Right lobe of liver (tissue), 6 donors: Measurements from ENCODE around the gene KCTD20. TPM values are rescaled to one million over a fixed set of nuclear protein-coding genes. Genes with fewer than 3 reads are reported as not detected.
A peak's percentile ranks its signal among the peaks of the same experiment; 100 is the strongest.

Source experiments
- ATAC-seq, 4 donors: fragments of 200-7000 bp; cut with Tn5 transposase; one replicate each; pipeline ENCODE4 v1.9.1; 2020; ENCODE audit warnings: mild to moderate bottlenecking in 4 of 4, moderate library complexity in 4 of 4
- DNase-seq, 3 donors: peaks; one replicate each; pipeline ENCODE4 v3.0.0-alpha.2; 2020
- H3K27ac ChIP-seq, 3 donors: fragments of 200-600 bp; one replicate each; pipeline ENCODE4 v1.8.0; 2022
- H3K27me3 ChIP-seq, 2 donors: fragments of 200-600 bp; one replicate each; pipeline ENCODE4 v1.8.0; 2022
- H3K36me3 ChIP-seq, 4 donors: fragments of 200-600 bp; sonication (generic) in 1 of 4; one replicate each; pipeline versions ENCODE4 v1.5.1 to v1.8.0; 2017 to 2022; ENCODE audit warnings: control low read depth in 1 of 4
- H3K4me1 ChIP-seq, 4 donors: fragments of 200-600 bp; sonication (generic) in 1 of 4; one replicate each; pipeline versions ENCODE4 v1.5.1 to v1.8.0; 2017 to 2022; ENCODE audit warnings: control low read depth in 1 of 4
- H3K4me3 ChIP-seq, 3 donors: fragments of 200-600 bp; one replicate each; pipeline ENCODE4 v1.8.0; 2022
- H3K9me3 ChIP-seq, 4 donors: fragments of 200-600 bp; sonication (generic) in 1 of 4; one replicate each; pipeline versions ENCODE4 v1.5.1 to v1.8.0; 2017 to 2022; ENCODE audit warnings: control low read depth in 1 of 4
- CTCF ChIP-seq, 4 donors: fragments of 200-600 bp in 3 of 4; fragments of 450-650 bp in 1 of 4; IDR thresholded peaks; one replicate each; pipeline versions ENCODE4 v1.5.1 to v1.8.0; 2016 to 2022; ENCODE audit warnings: antibody characterized with exemption in 4 of 4, mild to moderate bottlenecking in 2 of 4
- POLR2A ChIP-seq: fragments of 450-650 bp; IDR thresholded peaks from one replicate; pipeline ENCODE4 v1.6.1; 2017; ENCODE audit warnings: antibody characterized with exemption, mild to moderate bottlenecking
- WGBS: methylation state at CpG from one replicate; pipeline ENCODE4 v1.1.6; 2018; ENCODE audit warnings: low coverage, low lambda C conversion rate; ENCODE audit not compliant: insufficient coverage; ENCODE audit errors: missing lambda C conversion rate; 5-methylcytosine and 5-hydroxymethylcytosine counted together
- intact Hi-C, 2 donors: fragments of 100-400 bp; cut with DNase I; formaldehyde crosslinking; loops; one replicate each; pipeline versions ENCODE4 v1.11.2 to v1.14.1; 2022
- total RNA-seq, 6 experiments: library from RNA; depleted of rRNA in 2 of 6; stranded (reverse); fragments of >200 nt in 2 of 6; fragmentation: NEBNext Ultra II Directional in 3 of 6; extraction: Animal tissue kit (Norgen Biotek cat#: 25700) in 3 of 6; gene quantifications; one replicate each; pipeline versions ENCODE4 v1.1.0 to v1.2.4, GENCODE V29; 2016 to 2023
- donor health status: DM: no; HTN: yes; CAD: no.
- donor health status: DM: no; HTN: no; CAD: no.
- donor health status: DM: no; HTN: no; CAD: no.
- donor health status: DM: no; HTN: yes; CAD: no.
- donor health status: DM: no; HTN: yes; CAD: no.

The KCTD20 gene
- total RNA-seq, 6 experiments from 2014 or later: 24.8 to 48.8 (median 33.5) TPM

- 98% methylated on average over 4 of the region's 4 CpGs for WGBS
- no peak for TF ChIP-seq CTCF (IDR thresholded peaks at IDR 0.05)
- no peak for TF ChIP-seq POLR2A
- ATAC-seq: no peak
- DNase-seq: no peak
- no peaks in the 10 kb centered on the region for H3K9me3 ChIP-seq
- H3K4me1 ChIP-seq: peaks cover 0 to 13% (median 0%) of the 10 kb centered on the region in 4 donors
- H3K4me3 ChIP-seq: no peak overlapping the region
- no peak overlapping the region for H3K27ac ChIP-seq
- H3K36me3 ChIP-seq: no peaks in the 10 kb centered on the region
- no peaks in the 10 kb centered on the region for H3K27me3 ChIP-seq
- intact Hi-C loops: no loop called here
Measured at GRCh38 chr6:36413489-36414480, 29.0 kb upstream of the KCTD20 start.

GRCh38 chr6:36414481-36414880 is 28.3 kb upstream of the KCTD20 start:
- H3K9me3 ChIP-seq: no peaks in the 10 kb centered on the region
- no peak overlapping the region for H3K4me3 ChIP-seq
- DNase-seq: no peak
- peaks cover 0 to 13% (median 0%) of the 10 kb centered on the region in 4 donors for H3K4me1 ChIP-seq
- ATAC-seq: peak in 1 of 4 donors; percentile 57
- no peak overlapping the region for H3K27ac ChIP-seq
- H3K36me3 ChIP-seq: no peaks in the 10 kb centered on the region
- H3K27me3 ChIP-seq: no peaks in the 10 kb centered on the region
- TF ChIP-seq POLR2A: no peak
- TF ChIP-seq CTCF (IDR thresholded peaks at IDR 0.05): no peak
- WGBS: 13% methylated on average over 1 of the region's 1 CpG
- intact Hi-C loops: no loop called here

DNA sequence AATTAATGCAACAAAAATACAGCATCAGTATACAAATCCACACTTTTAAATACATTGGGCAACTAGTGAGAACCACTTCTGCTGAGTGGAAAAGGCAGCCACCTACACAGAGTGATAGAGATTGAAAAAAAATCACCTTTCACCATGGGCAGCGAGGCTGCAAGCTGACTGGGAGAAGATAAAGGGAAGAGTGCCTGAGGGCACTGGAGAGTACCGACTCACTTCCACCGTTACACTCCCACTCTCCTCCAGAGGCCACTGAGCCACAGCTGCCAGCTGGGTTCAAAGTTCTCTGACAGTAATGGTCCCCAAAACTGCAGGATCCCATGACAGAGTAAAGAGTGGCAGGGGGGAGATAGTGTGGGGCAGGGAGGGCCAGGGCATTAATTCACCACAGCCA is 24.2 kb upstream of the KCTD20 start:
- intact Hi-C loops: no loop called here
- no peak overlapping the region for H3K4me3 ChIP-seq
- WGBS: 100% methylated on average over 1 of the region's 3 CpGs

DNA sequence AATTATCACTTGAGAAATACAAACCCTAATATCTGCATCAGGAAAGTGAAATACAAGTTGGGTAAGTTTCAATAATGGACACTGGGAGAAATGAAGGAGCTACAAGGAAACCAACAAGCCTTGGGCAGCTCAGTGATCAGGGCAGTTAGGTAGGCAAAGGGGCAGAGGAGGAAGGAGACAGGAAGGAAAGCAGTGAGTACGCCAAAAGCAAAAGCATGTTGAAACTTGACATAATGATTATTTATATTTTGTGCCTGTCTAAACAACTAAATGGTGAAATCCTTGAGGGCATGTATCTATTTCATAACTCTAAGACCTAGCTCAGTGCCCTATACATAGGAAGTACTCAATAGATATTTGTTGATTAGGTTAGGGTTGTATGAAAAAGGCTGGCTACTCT is 23.5 kb upstream of the KCTD20 start:
- no peak for TF ChIP-seq POLR2A
- no peak for TF ChIP-seq CTCF (IDR thresholded peaks at IDR 0.05)
- Histone ChIP-seq H3K4me1 (peaks cover 0 to 16% (median 3%) of the 10 kb centered on the region in 4 donors), H3K9me3 (no peaks in the 10 kb centered on the region), H3K4me3 (no peak overlapping the region), H3K27ac (no peak overlapping the region), H3K36me3 (no peaks in the 10 kb centered on the region), H3K27me3 (no peaks in the 10 kb centered on the region)
- intact Hi-C loops: no loop called here
- 30% methylated on average over 1 of the region's 1 CpG for WGBS
- ATAC-seq: no peak
- DNase-seq: no peak

More for the DNA sequence above, 24.2 kb upstream of the KCTD20 start:
- Histone ChIP-seq H3K4me1 (peaks cover 0 to 19% (median 3%) of the 10 kb centered on the region in 4 donors), H3K27me3 (no peaks in the 10 kb centered on the region), H3K27ac (no peak overlapping the region), H3K36me3 (no peaks in the 10 kb centered on the region), H3K9me3 (no peaks in the 10 kb centered on the region)
- no peak for TF ChIP-seq CTCF (IDR thresholded peaks at IDR 0.05)
- TF ChIP-seq POLR2A: no peak
- ATAC-seq (no peak), DNase-seq (no peak)
